NCI-H524 treated with DMSO at 0.1 percent for 48 hours (cell line): ENCODE data around the gene FBXW4.

Experiments
- DNase-seq: peaks from one replicate; lab custom pipeline; 2025; lab: John Stamatoyannopoulos, UW

Gene FBXW4

DNA sequence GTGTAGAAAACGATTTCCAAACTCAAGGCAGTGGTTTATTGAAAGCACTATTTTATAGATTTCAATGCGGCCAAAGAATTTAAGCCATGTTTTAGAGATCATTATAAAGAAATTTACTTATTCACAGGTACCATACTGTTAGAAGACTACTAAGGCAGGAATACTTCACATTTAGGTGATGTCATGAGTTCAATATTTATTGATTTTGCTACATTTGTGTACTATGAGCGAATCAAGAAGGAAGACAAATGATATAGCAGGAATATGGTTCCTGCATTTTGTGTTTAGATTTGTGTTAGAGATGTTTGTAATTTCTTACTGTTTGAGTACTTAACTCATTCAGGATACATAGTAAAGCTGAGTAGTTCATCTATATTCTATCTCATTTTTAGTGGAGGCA, 1.7 kb upstream of the FBXW4 start:
- DNase-seq: no peak

DNA sequence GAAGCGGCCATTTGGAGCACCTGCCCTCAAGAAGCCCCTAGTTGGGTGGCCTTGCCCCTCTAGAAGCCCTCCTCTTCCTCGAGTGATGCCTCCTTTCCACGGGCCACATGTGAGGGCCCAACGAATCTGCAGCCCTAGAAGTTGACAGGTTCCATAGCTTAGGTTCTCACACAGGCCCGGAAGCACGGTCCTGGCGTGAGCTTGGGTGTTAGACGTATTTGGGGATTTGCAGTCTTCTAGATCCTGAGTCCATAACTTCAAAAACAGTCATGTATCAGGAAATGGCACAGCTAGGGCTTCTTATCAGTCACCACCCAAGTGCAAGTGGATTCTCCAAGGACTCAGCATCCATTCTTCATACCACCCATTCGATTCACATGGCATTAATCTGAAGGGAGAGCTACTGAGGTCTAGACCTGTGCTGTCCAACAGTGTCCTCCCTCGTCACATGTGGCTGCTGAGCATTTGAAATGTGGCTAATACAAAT, 477 bp upstream of the FBXW4 start:
- DNase-seq: no peak

GRCh38 chr10:101693978-101694673, 844 bp downstream of the FBXW4 start:
- DNase-seq: no peak

GRCh38 chr10:101693651-101693977, 1.4 kb downstream of the FBXW4 start:
- DNase-seq: no peak

DNA sequence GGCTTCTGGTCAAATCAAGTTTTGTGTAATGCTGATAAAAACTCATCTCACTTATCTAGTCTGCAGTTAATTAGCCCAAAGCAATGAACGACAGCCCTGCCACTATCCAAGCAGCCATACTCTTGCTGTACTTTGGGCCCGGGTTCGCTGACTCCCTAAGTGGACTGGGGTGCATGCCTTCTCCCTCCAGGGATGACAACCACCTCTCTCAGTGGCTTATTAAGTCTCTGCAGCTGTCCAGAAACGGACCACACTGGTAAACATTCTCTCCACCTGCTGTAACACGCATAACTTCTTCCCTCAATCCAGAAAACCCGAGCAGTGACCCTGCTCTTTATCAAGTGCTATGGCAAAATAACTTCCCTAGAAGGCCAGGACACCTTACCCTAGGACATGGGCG, 3.9 kb downstream of the FBXW4 start:
- no peak for DNase-seq

GRCh38 chr10:101690461-101690860, 4.5 kb downstream of the FBXW4 start:
- no peak for DNase-seq

- DNase-seq: no peak
These were observed 7.8 kb downstream of the FBXW4 start for GRCh38 chr10:101687071-101687658.

DNA sequence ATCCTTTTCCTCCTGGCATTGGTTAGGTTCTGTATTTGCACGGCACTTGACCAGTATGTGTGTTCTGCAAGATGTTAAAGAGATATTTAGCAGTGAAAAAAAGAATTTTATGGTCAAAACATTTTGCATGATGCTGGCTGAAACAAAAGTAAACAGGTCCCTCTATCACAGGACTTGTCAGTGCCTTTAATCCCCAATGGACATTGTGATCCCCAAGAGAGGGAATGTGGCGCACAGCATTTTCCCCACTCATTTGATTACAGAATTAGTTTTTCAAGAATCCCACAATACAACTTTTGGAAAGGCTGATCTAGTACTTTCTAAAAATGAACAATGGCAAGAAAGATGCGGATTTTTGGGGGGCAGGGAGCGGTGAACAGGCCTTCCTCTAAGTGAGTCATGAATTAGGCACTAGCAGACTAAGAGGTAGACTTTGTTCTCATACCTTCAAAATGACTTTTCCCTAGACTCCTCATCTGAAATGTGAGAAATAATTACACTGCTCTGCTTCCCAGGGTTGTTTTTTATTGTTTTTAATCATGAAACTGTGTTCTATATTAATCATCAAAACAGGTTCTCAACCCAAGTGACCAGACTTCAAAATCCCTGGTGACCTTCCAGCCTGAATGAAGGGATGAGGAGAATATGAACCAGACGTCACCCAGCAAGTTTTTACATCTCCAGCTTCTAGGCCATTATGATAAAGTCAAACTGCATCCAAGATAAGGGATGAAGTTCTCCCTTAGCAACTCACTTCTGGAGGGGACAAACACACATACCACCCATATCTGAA, 8.6 kb downstream of the FBXW4 start:
- no peak for DNase-seq

- DNase-seq: no peak
These were observed 10.2 kb downstream of the FBXW4 start for GRCh38 chr10:101684782-101685181.

- DNase-seq: no peak
These were observed 11.7 kb downstream of the FBXW4 start for GRCh38 chr10:101683276-101683675.

DNA sequence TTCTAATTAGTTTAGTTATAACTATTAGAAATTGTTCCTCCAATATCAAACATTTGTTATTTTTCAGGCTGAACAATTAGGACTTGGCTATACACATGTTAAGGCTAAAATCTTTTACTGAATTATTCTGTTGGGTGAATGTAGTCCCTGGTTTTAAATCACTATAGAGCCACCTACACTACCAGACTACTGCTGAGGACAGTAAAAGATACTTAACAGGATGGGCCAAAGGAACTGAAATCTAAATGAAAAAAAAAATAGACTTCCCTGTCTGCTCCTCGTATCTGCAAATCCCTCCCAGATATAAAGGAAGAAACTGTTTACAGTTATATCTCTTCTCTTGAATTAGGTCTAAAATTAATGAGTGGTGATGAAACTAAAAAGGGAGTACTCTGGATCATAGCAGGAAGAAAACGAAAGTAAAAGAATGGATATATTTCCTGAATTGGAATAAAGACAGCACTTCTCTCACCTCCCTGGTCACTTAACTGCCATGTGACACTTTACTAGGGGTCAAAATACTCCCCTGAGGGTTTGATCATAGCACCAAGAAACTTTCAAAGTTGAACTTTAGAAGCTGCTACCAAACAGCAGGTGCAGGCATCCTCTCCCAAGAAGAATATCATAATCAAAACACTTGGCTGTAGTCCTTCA, 12.7 kb downstream of the FBXW4 start:
- no peak for DNase-seq

- DNase-seq: no peak
These were observed 18.4 kb downstream of the FBXW4 start for GRCh38 chr10:101676565-101676964.

GRCh38 chr10:101675115-101675514, 19.9 kb downstream of the FBXW4 start:
- no peak for DNase-seq

GRCh38 chr10:101672536-101672935, 22.4 kb downstream of the FBXW4 start:
- no peak for DNase-seq

DNA sequence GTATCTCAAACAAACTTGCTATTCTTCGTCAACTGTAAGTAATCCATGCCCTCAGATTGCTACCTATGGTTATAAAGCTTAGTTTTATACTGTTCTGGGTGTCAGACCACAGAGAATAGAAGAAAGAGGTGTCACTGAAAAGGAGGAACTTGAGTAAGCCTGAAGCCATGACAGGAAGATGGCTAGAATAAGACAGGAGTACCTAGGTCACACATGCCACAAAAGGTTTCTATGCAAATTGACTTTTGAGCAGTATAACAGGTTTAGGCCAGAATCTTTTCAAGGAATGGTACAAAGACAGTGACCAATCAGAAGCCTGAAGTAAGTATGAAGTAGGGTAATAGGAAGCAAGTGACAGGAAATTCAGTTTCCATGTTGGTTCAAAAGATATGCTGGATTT, 23.5 kb downstream of the FBXW4 start:
- no peak for DNase-seq

DNA sequence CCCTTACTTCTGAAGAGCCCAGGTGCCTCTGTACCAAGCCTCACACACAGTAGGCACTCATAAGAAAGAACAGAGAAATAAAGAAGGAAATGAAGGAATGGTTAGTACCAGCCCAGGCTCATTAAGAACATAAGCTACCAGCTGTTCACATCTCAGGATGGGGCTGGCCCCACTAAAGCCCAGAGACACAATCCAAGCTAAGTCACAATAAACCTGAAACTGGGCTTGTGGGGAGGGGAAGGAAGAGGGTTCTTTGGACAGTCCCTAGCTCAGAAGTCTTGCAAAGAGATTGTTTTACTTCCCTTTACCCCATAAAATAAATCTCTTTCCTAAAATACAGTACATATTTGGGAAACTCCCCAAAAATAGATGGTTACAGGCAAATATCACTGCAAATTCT, 24.3 kb downstream of the FBXW4 start:
- DNase-seq: no peak

- no peak for DNase-seq
These were observed 25.8 kb downstream of the FBXW4 start for GRCh38 chr10:101669181-101669580.

DNA sequence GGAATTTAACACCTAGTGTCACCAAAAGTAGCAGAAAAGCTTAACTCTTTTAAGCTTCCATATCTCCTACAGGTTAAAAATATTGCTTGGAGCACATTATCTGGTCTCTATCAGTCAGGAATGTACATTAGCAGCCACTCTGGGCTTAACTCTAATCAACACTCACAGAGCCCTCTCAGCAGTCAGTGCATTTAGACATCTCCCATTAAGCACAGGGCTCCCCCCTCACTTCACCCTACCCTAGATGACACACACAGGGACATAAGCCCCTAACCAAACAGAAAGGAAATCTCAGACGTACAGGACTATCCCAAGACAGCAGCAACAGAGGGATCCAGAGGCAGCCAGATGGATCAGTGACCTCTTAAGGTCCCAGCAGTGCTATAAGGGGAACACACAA, 26.4 kb downstream of the FBXW4 start:
- no peak for DNase-seq

GRCh38 chr10:101666083-101666482, 28.9 kb downstream of the FBXW4 start:
- no peak for DNase-seq

GRCh38 chr10:101663097-101663496, 31.9 kb downstream of the FBXW4 start:
- DNase-seq: no peak

- no peak for DNase-seq
These were observed 34.7 kb downstream of the FBXW4 start for GRCh38 chr10:101660256-101660655.

DNA sequence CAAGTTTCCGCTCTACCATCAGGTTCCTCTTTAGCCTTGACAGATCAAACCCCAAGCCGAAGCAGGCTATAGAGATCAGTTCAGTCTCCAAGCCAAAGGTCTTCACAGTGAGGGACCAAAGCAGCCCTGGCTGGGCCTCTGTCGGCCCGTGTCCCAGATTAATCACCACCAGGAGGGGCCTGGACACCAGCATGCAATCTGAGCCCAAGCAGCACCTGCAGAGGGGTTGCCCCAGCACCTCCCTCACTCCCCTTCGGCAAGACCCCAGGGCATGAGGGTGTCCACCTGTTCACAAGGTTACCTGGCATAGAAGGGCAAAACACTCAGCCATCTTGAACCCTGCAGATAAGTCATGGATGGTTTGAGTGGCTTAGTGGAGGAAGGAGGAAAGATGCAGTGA, 36.0 kb downstream of the FBXW4 start:
- no peak for DNase-seq

GRCh38 chr10:101656890-101657289, 38.1 kb downstream of the FBXW4 start:
- no peak for DNase-seq
